Choroid plexus epithelial cell (primary cell): Measurements from ENCODE around the gene SCUBE1.

Experiments used
- DNase-seq: peaks from one replicate; pipeline ENCODE4 v3.0.0-alpha.2; 2010; ENCODE audit warnings: low read depth
- H3K4me3 ChIP-seq: 2 replicates; pipeline ENCODE4 v1.5.1; 2011; ENCODE audit warnings: low read depth, mild to moderate bottlenecking, control low read depth, low read length, moderate library complexity
- TF ChIP-seq, protein P1 (sequence below): conservative IDR thresholded peaks from 2 replicates; pipeline ENCODE4 v1.5.1; 2011; ENCODE audit warnings: low read depth, mild to moderate bottlenecking, control low read depth, inconsistent platforms, low read length, moderate library complexity

The SCUBE1 gene

DNA sequence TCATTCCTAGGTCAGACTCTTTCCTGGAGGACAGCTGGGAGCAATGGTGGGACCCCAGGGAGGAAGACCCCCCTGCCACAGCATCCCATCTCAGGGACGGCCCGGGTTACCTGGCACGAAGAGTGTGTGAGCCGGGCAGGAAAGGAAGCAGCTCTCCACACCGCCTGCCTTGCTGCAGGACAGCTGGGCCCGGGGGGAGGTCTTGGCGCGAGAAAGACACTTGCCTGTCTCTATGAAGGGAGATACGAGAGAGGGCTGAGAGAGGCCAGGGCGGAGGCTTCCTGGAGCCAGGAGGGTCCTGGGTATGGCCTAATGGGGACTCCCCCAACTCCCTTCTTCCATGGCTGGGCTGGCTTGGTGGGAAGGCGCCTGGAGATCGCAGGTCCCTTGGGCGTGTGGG is 120.2 kb downstream of the SCUBE1 start:
- DNase-seq: no peak
- TF ChIP-seq, protein P1, sequence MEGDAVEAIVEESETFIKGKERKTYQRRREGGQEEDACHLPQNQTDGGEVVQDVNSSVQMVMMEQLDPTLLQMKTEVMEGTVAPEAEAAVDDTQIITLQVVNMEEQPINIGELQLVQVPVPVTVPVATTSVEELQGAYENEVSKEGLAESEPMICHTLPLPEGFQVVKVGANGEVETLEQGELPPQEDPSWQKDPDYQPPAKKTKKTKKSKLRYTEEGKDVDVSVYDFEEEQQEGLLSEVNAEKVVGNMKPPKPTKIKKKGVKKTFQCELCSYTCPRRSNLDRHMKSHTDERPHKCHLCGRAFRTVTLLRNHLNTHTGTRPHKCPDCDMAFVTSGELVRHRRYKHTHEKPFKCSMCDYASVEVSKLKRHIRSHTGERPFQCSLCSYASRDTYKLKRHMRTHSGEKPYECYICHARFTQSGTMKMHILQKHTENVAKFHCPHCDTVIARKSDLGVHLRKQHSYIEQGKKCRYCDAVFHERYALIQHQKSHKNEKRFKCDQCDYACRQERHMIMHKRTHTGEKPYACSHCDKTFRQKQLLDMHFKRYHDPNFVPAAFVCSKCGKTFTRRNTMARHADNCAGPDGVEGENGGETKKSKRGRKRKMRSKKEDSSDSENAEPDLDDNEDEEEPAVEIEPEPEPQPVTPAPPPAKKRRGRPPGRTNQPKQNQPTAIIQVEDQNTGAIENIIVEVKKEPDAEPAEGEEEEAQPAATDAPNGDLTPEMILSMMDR: no peak
- no peak overlapping the region for H3K4me3 ChIP-seq

DNA sequence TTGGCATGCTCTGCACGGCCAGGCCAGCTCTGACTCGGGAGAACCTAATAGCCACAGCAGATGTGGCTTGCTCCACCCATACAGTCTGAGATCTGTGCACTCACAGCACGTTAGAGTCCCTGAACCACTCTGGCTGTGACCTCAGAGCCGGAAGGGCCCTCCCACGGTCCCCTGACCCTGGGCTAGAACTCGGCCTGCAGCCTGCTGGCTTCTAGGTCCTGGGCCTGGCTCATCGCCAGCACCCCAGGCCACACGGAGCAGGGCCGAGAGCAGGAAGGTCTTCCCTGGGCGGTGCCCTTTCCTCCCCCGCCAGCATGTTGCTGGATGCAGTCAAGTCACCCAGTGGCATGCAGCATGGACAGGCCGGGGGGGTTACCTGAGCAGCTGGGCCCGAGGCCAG is 120.9 kb downstream of the SCUBE1 start:
- TF ChIP-seq, protein P1: no peak
- H3K4me3 ChIP-seq: no peak overlapping the region
- no peak for DNase-seq

DNA sequence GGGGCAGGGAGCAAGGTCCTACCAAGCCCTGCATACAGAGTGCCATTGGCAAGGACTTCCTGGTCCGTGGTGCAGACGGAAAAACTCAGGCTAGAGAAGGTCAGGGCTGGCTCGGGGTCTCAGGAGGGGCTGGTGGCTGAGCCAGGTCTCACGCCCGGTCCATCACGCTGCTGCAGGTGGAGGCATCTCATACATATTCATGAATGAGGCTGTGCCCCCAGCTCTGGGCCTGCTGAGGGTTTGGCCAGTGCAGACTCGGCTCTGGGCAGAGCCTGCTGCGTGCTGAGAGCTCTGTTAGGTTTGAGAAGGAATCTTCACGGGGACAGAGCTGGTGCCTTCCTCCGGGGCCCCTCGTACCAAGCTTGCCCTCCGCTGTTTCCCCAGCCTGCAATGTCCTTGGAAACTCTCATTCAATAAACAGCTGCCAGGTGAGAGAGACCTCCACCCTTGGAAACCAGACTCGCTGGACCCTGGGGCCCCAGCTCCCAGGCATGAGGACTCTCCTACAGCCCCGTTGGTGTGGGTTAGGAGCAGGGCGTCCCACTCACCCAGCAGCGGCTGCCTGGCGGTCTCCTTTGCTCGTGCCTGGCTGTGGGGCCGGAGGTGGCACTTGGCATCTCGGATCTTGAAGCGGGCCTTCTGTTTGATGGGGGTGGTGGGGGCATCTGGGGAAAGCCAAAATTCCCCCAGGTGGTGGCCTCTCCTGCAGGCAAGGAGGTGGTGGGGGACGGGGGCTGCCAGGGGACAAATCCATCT is 122.4 kb downstream of the SCUBE1 start:
- DNase-seq: no peak
- TF ChIP-seq, protein P1: no peak
- no peak overlapping the region for H3K4me3 ChIP-seq

DNA sequence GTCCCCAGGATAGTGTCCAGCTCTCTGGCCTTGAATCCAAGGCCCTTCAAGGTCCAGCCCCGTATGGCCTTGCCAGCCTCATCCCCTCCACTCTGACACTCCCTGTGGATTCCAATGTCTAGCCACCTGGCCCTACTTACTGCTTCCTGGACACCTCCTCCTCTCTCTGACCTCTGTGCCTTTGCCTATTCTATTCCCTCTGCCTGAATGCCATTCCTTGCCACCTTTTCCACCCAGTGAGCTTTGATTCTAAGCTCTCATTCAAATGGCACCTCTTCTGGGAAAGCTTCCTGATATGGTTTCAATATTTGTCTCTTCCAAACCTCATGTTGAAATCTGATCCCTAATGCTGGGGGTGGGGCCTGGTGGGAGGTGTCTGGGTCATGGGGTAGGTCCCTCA is 124.4 kb downstream of the SCUBE1 start:
- no peak overlapping the region for H3K4me3 ChIP-seq
- TF ChIP-seq, protein P1: no peak
- no peak for DNase-seq

DNA sequence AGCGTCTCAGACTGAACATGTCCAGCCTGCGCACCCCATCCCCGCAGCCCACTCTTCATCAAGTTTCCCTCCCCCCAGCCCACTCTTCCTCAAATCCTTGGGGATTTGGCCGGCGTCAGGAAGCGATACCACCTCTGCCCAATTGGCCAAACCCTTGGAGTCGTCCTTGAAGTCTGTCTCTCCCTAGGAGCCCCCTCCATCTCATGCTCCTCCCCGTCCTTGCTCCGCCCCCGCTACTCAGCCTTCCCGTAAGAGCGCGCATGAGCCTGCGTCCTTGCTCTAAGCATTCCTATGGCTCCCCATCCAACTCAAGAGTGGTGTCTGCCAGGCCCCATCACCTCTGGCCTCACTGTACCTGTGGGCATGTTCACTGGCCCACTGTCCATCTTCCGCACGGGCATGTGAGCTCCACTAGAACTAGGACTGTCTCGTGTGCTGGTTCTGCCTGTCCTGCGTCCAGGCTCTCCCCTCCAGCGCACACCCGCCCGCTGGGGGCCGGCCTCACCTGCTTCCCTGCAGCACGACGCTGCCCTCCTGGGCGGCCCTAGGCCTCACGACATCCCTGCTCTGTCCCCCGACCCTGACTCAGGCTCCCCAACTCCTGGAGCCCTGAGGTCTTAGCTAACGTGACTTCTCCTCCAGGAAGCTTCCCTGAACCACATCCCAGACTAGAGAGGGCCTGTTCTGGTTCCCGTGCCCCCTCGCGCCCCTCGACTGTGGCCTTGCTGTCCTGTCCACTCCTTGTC is 125.7 kb downstream of the SCUBE1 start:
- no peak overlapping the region for H3K4me3 ChIP-seq
- TF ChIP-seq, protein P1: no peak
- DNase-seq: no peak

DNA sequence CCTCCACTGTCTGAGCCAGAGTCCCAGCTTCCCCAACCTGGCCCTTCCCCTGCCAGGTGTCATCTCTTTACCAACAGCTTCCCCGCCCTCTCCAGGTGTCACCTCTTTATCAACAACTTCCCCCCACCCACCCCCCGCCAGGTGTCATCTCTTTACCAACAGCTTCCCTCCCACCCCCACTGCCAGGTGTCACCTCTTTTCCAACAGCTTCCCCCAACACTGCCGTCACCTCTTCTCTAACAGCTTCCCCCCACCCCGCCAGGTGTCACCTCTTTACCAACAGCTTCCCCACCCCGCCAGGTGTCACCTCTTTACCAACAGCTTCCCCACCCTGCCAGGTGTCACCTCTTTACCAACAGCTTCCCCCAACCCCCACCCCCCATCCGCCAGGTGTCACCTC is 126.4 kb downstream of the SCUBE1 start:
- TF ChIP-seq, protein P1: no peak
- no peak for DNase-seq
- no peak overlapping the region for H3K4me3 ChIP-seq

DNA sequence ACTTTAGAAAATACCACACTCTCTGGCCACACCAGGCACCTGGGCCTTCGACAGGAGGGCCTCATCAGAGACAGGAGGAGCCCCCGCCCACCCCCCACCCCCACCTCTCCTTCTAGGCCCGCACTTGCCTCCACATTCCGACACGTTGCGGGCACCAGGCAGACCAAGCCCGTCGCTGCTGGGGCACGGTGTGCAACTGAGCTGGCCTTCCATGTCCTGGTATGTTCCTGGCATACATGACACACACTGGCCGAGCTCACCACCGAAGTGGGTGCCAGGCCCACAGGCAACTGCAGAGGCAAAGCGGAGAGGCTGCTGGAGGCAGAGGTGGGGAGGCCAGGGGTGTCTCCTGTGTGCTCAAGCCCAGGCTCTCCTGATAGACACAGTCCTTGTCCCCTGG is 129.2 kb downstream of the SCUBE1 start:
- no peak overlapping the region for H3K4me3 ChIP-seq
- TF ChIP-seq, protein P1: no peak

More for the DNA sequence above, 129.2 kb downstream of the SCUBE1 start:
- no peak for DNase-seq
